ENCODE measurements around the gene LASP1.

- no peak for TF ChIP-seq ATF3 (IDR thresholded peaks at IDR 0.05; ENCODE audit: insufficient read depth, low read depth, low read length)
- TF ChIP-seq CHD1 (IDR thresholded peaks at IDR 0.05; ENCODE audit: low read depth, low read length), result no peak
- TF ChIP-seq ZNF274 (IDR thresholded peaks at IDR 0.05; ENCODE audit: borderline replicate concordance, extremely low read depth, low read length), result no peak
- no peak for TF ChIP-seq CTCF (IDR thresholded peaks at IDR 0.05; ENCODE audit: control extremely low read depth in 1 of 3, insufficient read depth in 1 of 3, low read depth in 1 of 3, low read length in 3 of 3)
- no peak for TF ChIP-seq CEBPB (IDR thresholded peaks at IDR 0.05; ENCODE audit: low read depth, low read length)
- TF ChIP-seq RBBP5 (IDR thresholded peaks at IDR 0.05; ENCODE audit: borderline replicate concordance, low read depth, low read length), result no peak
- TF ChIP-seq CBX5 (IDR thresholded peaks at IDR 0.05; ENCODE audit: low read depth, low read length), result no peak
- TF ChIP-seq POLR2A (IDR thresholded peaks at IDR 0.05; ENCODE audit: control extremely low read depth in 1 of 2, low read depth in 2 of 2, low read length in 2 of 2), result no peak; a peak in 1 of 3 replicates
- TF ChIP-seq CREB1 (IDR thresholded peaks at IDR 0.05), result no peak
- TF ChIP-seq GABPA (IDR thresholded peaks at IDR 0.05; ENCODE audit: borderline replicate concordance, insufficient read depth, low read length), result no peak
- TF ChIP-seq USF2 (IDR thresholded peaks at IDR 0.05; ENCODE audit: low read length), result no peak
- TF ChIP-seq HDAC2 (IDR thresholded peaks at IDR 0.05; ENCODE audit: borderline replicate concordance in 1 of 2, low read depth in 2 of 2, low read length in 2 of 2), result no peak
- no peak for TF ChIP-seq TCF12 (IDR thresholded peaks at IDR 0.05; ENCODE audit: low read depth, low read length)
- TF ChIP-seq KDM4A (IDR thresholded peaks at IDR 0.05; ENCODE audit: low read depth, low read length, severe bottlenecking), result no peak
Observed at GRCh38 chr17:38850374-38850773, 19.5 kb upstream of the LASP1 start.

Data from H1 (cell line).